Measurements from ENCODE around the gene SYNE1. TPM values are rescaled to one million over a fixed set of nuclear protein-coding genes. Genes with fewer than 3 reads are reported as not detected.

Gene SYNE1
- total RNA-seq, 2 experiments from 2014 or later = 17.7 to 24.0 TPM

GRCh38 chr6:152263582-152263981, 373.6 kb downstream of the SYNE1 start:
- H3K27ac Mint-ChIP-seq = no peak overlapping the region
- H3K4me1 Mint-ChIP-seq (ENCODE audit: low read depth) = no peaks in the 10 kb centered on the region
- H3K36me3 Mint-ChIP-seq (ENCODE audit: low read depth) = peaks cover 41% of the 10 kb centered on the region
- no peak overlapping the region for H3K4me3 Mint-ChIP-seq
- intact Hi-C loops (cut with micrococcal nuclease) = no loop called here
- no peak for DNase-seq
- H3K27me3 Mint-ChIP-seq (ENCODE audit: low read depth) = no peaks in the 10 kb centered on the region
- CTCF ChIA-PET = no interaction called here
- peaks cover 10% of the 10 kb centered on the region for H3K9me3 Mint-ChIP-seq

- intact Hi-C loops (cut with micrococcal nuclease) = no loop called here
- Mint-ChIP-seq H3K4me3 (no peak overlapping the region), H3K27ac (no peak overlapping the region), H3K9me3 (peaks cover 10% of the 10 kb centered on the region), H3K36me3 (ENCODE audit: low read depth) (peaks cover 41% of the 10 kb centered on the region), H3K27me3 (ENCODE audit: low read depth) (no peaks in the 10 kb centered on the region), H3K4me1 (ENCODE audit: low read depth) (no peaks in the 10 kb centered on the region)
- no peak for DNase-seq
- CTCF ChIA-PET = no interaction called here
Measured at GRCh38 chr6:152261179-152261578, 376.0 kb downstream of the SYNE1 start.

- Mint-ChIP-seq H3K4me1 (ENCODE audit: low read depth) (no peaks in the 10 kb centered on the region), H3K27me3 (ENCODE audit: low read depth) (no peaks in the 10 kb centered on the region), H3K4me3 (no peak overlapping the region), H3K9me3 (peaks cover 8% of the 10 kb centered on the region), H3K36me3 (ENCODE audit: low read depth) (peaks cover 33% of the 10 kb centered on the region), H3K27ac (no peak overlapping the region)
- intact Hi-C loops (cut with micrococcal nuclease) = no loop called here
- no peak for DNase-seq
- CTCF ChIA-PET = no interaction called here
Measured at GRCh38 chr6:152259234-152259633, 377.9 kb downstream of the SYNE1 start.

- H3K36me3 Mint-ChIP-seq (ENCODE audit: low read depth) = peaks cover 28% of the 10 kb centered on the region
- no peaks in the 10 kb centered on the region for H3K27me3 Mint-ChIP-seq (ENCODE audit: low read depth)
- H3K9me3 Mint-ChIP-seq = peaks cover 3% of the 10 kb centered on the region
- CTCF ChIA-PET = no interaction called here
- DNase-seq = no peak
- no peak overlapping the region for H3K27ac Mint-ChIP-seq
- H3K4me3 Mint-ChIP-seq = no peak overlapping the region
- intact Hi-C loops (cut with micrococcal nuclease) = no loop called here
- H3K4me1 Mint-ChIP-seq (ENCODE audit: low read depth) = no peaks in the 10 kb centered on the region
Measured at GRCh38 chr6:152257581-152257980, 379.6 kb downstream of the SYNE1 start.

- intact Hi-C loops (cut with micrococcal nuclease) = no loop called here
- DNase-seq = no peak
- CTCF ChIA-PET = interaction anchor here (0.6 kb wide), 1 partner anchor 18 kb away, joined by 3 read pairs; no protein-coding TSS in a partner anchor
- no peaks in the 10 kb centered on the region for H3K9me3 Mint-ChIP-seq
- no peak overlapping the region for H3K27ac Mint-ChIP-seq
- no peaks in the 10 kb centered on the region for H3K4me1 Mint-ChIP-seq (ENCODE audit: low read depth)
- no peak overlapping the region for H3K4me3 Mint-ChIP-seq
- peaks cover 9% of the 10 kb centered on the region for H3K36me3 Mint-ChIP-seq (ENCODE audit: low read depth)
- no peaks in the 10 kb centered on the region for H3K27me3 Mint-ChIP-seq (ENCODE audit: low read depth)
Measured at GRCh38 chr6:152250127-152250526, 387.0 kb downstream of the SYNE1 start.

GRCh38 chr6:152248980-152249379, 388.2 kb downstream of the SYNE1 start:
- Mint-ChIP-seq H3K4me1 (ENCODE audit: low read depth) (no peaks in the 10 kb centered on the region), H3K27me3 (ENCODE audit: low read depth) (no peaks in the 10 kb centered on the region), H3K36me3 (ENCODE audit: low read depth) (peaks cover 7% of the 10 kb centered on the region), H3K4me3 (no peak overlapping the region), H3K9me3 (no peaks in the 10 kb centered on the region), H3K27ac (no peak overlapping the region)
- no peak for DNase-seq
- intact Hi-C loops (cut with micrococcal nuclease) = no loop called here
- CTCF ChIA-PET = interaction anchor here (1.1 kb wide), 1 partner anchor 9 kb away, joined by 4 read pairs; no protein-coding TSS in a partner anchor

- Mint-ChIP-seq H3K4me1 (ENCODE audit: low read depth) (no peaks in the 10 kb centered on the region), H3K27me3 (ENCODE audit: low read depth) (no peaks in the 10 kb centered on the region), H3K9me3 (no peaks in the 10 kb centered on the region), H3K27ac (no peak overlapping the region), H3K4me3 (no peak overlapping the region), H3K36me3 (ENCODE audit: low read depth) (peaks cover 3% of the 10 kb centered on the region)
- CTCF ChIA-PET = no interaction called here
- DNase-seq = no peak
- intact Hi-C loops (cut with micrococcal nuclease) = no loop called here
Measured at GRCh38 chr6:152246554-152247337, 390.4 kb downstream of the SYNE1 start.

- no peak overlapping the region for H3K4me3 Mint-ChIP-seq
- peaks cover 7% of the 10 kb centered on the region for H3K36me3 Mint-ChIP-seq (ENCODE audit: low read depth)
- H3K27ac Mint-ChIP-seq = no peak overlapping the region
- intact Hi-C loops (cut with micrococcal nuclease) = no loop called here
- H3K9me3 Mint-ChIP-seq = no peaks in the 10 kb centered on the region
- no peaks in the 10 kb centered on the region for H3K27me3 Mint-ChIP-seq (ENCODE audit: low read depth)
- CTCF ChIA-PET = no interaction called here
- no peaks in the 10 kb centered on the region for H3K4me1 Mint-ChIP-seq (ENCODE audit: low read depth)
- no peak for DNase-seq
Measured at GRCh38 chr6:152244998-152245630, 392.0 kb downstream of the SYNE1 start.

- Mint-ChIP-seq H3K9me3 (no peaks in the 10 kb centered on the region), H3K4me3 (no peak overlapping the region), H3K4me1 (ENCODE audit: low read depth) (peaks cover 3% of the 10 kb centered on the region), H3K36me3 (ENCODE audit: low read depth) (peaks cover 12% of the 10 kb centered on the region), H3K27ac (no peak overlapping the region), H3K27me3 (ENCODE audit: low read depth) (no peaks in the 10 kb centered on the region)
- CTCF ChIA-PET = interaction anchor here (0.8 kb wide), 2 partner anchors 27 to 31 kb away, joined by 5 to 10 read pairs; no protein-coding TSS in a partner anchor
- no peak for DNase-seq
- intact Hi-C loops (cut with micrococcal nuclease) = no loop called here
Measured at GRCh38 chr6:152241013-152241766, 396.0 kb downstream of the SYNE1 start.

- intact Hi-C loops (cut with micrococcal nuclease) = no loop called here
- peaks cover 3% of the 10 kb centered on the region for H3K4me1 Mint-ChIP-seq (ENCODE audit: low read depth)
- CTCF ChIA-PET = interaction anchor here (0.8 to 1.2 kb wide), 2 partner anchors 8 to 28 kb away, joined by 4 to 10 read pairs; no protein-coding TSS in a partner anchor
- H3K27ac Mint-ChIP-seq = no peak overlapping the region
- peaks cover 12% of the 10 kb centered on the region for H3K36me3 Mint-ChIP-seq (ENCODE audit: low read depth)
- no peak overlapping the region for H3K4me3 Mint-ChIP-seq
- no peaks in the 10 kb centered on the region for H3K27me3 Mint-ChIP-seq (ENCODE audit: low read depth)
- H3K9me3 Mint-ChIP-seq = no peaks in the 10 kb centered on the region
- DNase-seq = no peak
Measured at GRCh38 chr6:152240436-152240835, 396.7 kb downstream of the SYNE1 start.

GRCh38 chr6:152236370-152237097, 400.6 kb downstream of the SYNE1 start:
- DNase-seq = no peak
- CTCF ChIA-PET = interaction anchor here (0.6 kb wide), 1 partner anchor 202 kb away, joined by 3 read pairs; no protein-coding TSS in a partner anchor
- H3K4me3 Mint-ChIP-seq = no peak overlapping the region
- H3K9me3 Mint-ChIP-seq = no peaks in the 10 kb centered on the region
- no peaks in the 10 kb centered on the region for H3K27me3 Mint-ChIP-seq (ENCODE audit: low read depth)
- intact Hi-C loops (cut with micrococcal nuclease) = no loop called here
- H3K27ac Mint-ChIP-seq = no peak overlapping the region
- H3K36me3 Mint-ChIP-seq (ENCODE audit: low read depth) = peaks cover 14% of the 10 kb centered on the region
- peaks cover 29% of the 10 kb centered on the region for H3K4me1 Mint-ChIP-seq (ENCODE audit: low read depth)
